SKM-1 (cell line): ENCODE results near the gene CYB5D1.
A peak's percentile ranks its signal among the peaks of the same experiment; 100 is the strongest.
"Not testable (repeated sequence)": the region's sequence is repeated elsewhere in the genome, so short reads cannot be mapped to it uniquely, and the experiment has no call there.

ENCODE experiments used
- DNase-seq: peaks from one replicate; lab custom pipeline; 2025; ENCODE audit not compliant: unreplicated experiment; lab: John Stamatoyannopoulos, UW

The CYB5D1 gene

GRCh38 chr17:7857713-7858521, at the start of gene CYB5D1:
CYB5D1 (plus strand) TSS chr17:7858003; CDS start chr17:7858135, 132 bp downstream.
- peak; percentile 42 for DNase-seq

GRCh38 chr17:7809086-7809790, 48.6 kb upstream of the CYB5D1 start:
- DNase-seq, result no peak

- not testable (repeated sequence) for DNase-seq
These were observed 47.9 kb upstream of the CYB5D1 start for GRCh38 chr17:7809791-7810343.

GRCh38 chr17:7811251-7811650, 46.6 kb upstream of the CYB5D1 start:
- no peak for DNase-seq

- DNase-seq, result no peak
These were observed 42.8 kb upstream of the CYB5D1 start for GRCh38 chr17:7814969-7815368.

- no peak for DNase-seq
These were observed 40.7 kb upstream of the CYB5D1 start for GRCh38 chr17:7816926-7817642.

GRCh38 chr17:7817643-7817964, 40.2 kb upstream of the CYB5D1 start:
- no peak for DNase-seq

- no peak for DNase-seq
These were observed 39.8 kb upstream of the CYB5D1 start for GRCh38 chr17:7818026-7818425.

GRCh38 chr17:7818746-7819645, 38.8 kb upstream of the CYB5D1 start:
- DNase-seq, result no peak

GRCh38 chr17:7820231-7820630, 37.6 kb upstream of the CYB5D1 start:
- no peak for DNase-seq

- DNase-seq, result no peak
These were observed 35.7 kb upstream of the CYB5D1 start for GRCh38 chr17:7822126-7822525.

- no peak for DNase-seq
These were observed 34.2 kb upstream of the CYB5D1 start for GRCh38 chr17:7823581-7824001.

- DNase-seq, result no peak
These were observed 33.5 kb upstream of the CYB5D1 start for GRCh38 chr17:7824021-7824924.

- DNase-seq, result no peak
These were observed 32.4 kb upstream of the CYB5D1 start for GRCh38 chr17:7825206-7825990.

GRCh38 chr17:7830616-7831015, 27.2 kb upstream of the CYB5D1 start:
- DNase-seq, result no peak

- DNase-seq, result no peak
These were observed 26.6 kb upstream of the CYB5D1 start for GRCh38 chr17:7831233-7831632.

- no peak for DNase-seq
These were observed 25.4 kb upstream of the CYB5D1 start for GRCh38 chr17:7832431-7832830.

GRCh38 chr17:7833011-7833794, 24.6 kb upstream of the CYB5D1 start:
- no peak for DNase-seq
